ENCODE data around the gene CORO6.

DNA sequence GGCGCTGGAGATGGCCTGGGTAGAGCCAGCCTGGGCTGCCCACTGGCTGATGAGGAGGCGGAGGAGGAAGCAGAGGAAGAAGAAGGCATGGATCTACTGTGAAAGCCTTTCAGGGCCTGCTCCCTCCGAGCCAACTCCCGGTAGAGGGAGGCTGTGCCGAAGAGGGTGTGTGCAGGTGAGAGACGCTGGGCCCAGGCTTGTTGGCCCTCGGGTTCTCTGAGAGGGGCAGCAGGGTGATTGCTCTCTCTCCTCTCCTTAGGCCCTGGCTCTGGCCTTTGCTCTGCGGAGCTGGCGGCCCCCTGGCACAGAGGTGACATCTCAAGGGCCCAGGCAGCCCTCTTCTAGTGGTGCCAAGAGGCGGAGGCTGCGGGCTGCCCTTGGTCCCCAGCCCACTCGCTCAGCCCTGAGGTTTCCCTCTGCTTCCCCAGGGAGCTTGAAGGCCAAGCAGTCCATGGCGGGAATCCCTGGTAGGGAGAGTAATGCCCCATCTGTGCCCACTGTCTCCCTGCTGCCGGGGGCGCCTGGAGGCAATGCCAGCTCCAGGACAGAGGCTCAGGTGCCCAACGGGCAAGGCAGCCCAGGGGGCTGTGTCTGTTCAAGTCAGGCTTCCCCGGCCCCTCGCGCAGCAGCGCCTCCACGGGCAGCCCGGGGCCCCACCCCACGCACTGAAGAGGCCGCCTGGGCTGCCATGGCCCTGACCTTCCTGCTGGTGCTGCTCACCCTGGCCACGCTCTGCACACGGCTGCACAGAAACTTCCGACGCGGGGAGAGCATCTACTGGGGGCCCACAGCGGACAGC is 50.6 kb downstream of the CORO6 start:
- TF ChIP-seq POLR2A (IDR thresholded peaks at IDR 0.05; ENCODE audit: low read length) (no peak), POLR2AphosphoS2 (conservative IDR thresholded peaks at IDR 0.05; ENCODE audit: low read length) (no peak), EHMT2 (IDR thresholded peaks at IDR 0.05; ENCODE audit: low read depth) (no peak), MAZ (IDR thresholded peaks at IDR 0.05; ENCODE audit: borderline replicate concordance, low read depth, low read length) (no peak)
- TF ChIP-seq, protein P1, sequence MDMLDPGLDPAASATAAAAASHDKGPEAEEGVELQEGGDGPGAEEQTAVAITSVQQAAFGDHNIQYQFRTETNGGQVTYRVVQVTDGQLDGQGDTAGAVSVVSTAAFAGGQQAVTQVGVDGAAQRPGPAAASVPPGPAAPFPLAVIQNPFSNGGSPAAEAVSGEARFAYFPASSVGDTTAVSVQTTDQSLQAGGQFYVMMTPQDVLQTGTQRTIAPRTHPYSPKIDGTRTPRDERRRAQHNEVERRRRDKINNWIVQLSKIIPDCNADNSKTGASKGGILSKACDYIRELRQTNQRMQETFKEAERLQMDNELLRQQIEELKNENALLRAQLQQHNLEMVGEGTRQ (IDR thresholded peaks at IDR 0.05): no peak
- TF ChIP-seq, protein P2, sequence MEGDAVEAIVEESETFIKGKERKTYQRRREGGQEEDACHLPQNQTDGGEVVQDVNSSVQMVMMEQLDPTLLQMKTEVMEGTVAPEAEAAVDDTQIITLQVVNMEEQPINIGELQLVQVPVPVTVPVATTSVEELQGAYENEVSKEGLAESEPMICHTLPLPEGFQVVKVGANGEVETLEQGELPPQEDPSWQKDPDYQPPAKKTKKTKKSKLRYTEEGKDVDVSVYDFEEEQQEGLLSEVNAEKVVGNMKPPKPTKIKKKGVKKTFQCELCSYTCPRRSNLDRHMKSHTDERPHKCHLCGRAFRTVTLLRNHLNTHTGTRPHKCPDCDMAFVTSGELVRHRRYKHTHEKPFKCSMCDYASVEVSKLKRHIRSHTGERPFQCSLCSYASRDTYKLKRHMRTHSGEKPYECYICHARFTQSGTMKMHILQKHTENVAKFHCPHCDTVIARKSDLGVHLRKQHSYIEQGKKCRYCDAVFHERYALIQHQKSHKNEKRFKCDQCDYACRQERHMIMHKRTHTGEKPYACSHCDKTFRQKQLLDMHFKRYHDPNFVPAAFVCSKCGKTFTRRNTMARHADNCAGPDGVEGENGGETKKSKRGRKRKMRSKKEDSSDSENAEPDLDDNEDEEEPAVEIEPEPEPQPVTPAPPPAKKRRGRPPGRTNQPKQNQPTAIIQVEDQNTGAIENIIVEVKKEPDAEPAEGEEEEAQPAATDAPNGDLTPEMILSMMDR (IDR thresholded peaks at IDR 0.05): no peak
- TF ChIP-seq, protein P3, sequence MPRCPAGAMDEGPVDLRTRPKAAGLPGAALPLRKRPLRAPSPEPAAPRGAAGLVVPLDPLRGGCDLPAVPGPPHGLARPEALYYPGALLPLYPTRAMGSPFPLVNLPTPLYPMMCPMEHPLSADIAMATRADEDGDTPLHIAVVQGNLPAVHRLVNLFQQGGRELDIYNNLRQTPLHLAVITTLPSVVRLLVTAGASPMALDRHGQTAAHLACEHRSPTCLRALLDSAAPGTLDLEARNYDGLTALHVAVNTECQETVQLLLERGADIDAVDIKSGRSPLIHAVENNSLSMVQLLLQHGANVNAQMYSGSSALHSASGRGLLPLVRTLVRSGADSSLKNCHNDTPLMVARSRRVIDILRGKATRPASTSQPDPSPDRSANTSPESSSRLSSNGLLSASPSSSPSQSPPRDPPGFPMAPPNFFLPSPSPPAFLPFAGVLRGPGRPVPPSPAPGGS (IDR thresholded peaks at IDR 0.05): no peak
- TF ChIP-seq, protein P4, sequence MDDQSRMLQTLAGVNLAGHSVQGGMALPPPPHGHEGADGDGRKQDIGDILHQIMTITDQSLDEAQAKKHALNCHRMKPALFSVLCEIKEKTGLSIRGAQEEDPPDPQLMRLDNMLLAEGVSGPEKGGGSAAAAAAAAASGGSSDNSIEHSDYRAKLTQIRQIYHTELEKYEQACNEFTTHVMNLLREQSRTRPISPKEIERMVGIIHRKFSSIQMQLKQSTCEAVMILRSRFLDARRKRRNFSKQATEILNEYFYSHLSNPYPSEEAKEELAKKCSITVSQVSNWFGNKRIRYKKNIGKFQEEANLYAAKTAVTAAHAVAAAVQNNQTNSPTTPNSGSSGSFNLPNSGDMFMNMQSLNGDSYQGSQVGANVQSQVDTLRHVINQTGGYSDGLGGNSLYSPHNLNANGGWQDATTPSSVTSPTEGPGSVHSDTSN (IDR thresholded peaks at IDR 0.05): no peak

All from A549 (cell line).